C4-2B (cell line): ENCODE results near the gene TAOK2.

Source experiments
- ZFX ChIP-seq: fragments of 450-650 bp; IDR thresholded peaks from 2 replicates; pipeline ENCODE4 v1.6.1; 2017
- TF ChIP-seq, protein P1 (sequence below): fragments of 450-650 bp; conservative IDR thresholded peaks from 2 replicates; pipeline ENCODE4 v1.5.1; 2017; ENCODE audit warnings: mild to moderate bottlenecking

DNA sequence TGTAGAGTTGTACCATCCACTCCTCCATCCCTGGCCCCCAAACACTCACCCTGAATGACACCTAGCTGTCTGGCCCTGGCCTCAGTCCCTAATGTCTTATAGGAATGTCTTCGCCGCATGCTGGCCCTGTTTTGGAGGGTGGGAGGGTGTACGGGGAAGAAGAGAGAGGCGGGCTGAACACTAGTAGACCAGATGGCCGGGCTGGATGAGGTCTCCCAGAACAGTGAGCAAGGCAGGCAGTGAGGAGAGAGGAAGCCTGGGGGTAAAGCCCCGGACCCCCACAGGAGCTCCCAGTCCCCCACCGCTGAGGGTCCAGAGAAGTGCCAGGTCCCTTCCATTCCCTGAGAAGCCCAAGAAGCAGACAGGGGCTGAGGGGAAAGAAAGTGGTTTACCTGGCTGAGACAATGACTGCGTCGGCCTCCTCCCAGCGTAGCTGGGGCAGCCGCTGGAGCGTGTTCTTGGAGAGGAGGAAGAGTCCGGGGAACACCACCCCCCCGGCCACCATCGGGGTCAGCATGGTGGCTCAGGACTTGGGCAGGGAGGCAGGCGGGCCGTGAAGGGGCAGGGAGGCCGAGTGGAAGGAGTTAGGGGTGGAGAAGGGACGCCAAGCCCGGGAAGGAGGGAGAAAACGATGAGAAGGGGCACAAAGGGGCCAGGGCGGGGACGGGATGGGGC lies 56.5 kb downstream of the TAOK2 start:
- TF ChIP-seq, protein P1, sequence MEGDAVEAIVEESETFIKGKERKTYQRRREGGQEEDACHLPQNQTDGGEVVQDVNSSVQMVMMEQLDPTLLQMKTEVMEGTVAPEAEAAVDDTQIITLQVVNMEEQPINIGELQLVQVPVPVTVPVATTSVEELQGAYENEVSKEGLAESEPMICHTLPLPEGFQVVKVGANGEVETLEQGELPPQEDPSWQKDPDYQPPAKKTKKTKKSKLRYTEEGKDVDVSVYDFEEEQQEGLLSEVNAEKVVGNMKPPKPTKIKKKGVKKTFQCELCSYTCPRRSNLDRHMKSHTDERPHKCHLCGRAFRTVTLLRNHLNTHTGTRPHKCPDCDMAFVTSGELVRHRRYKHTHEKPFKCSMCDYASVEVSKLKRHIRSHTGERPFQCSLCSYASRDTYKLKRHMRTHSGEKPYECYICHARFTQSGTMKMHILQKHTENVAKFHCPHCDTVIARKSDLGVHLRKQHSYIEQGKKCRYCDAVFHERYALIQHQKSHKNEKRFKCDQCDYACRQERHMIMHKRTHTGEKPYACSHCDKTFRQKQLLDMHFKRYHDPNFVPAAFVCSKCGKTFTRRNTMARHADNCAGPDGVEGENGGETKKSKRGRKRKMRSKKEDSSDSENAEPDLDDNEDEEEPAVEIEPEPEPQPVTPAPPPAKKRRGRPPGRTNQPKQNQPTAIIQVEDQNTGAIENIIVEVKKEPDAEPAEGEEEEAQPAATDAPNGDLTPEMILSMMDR, result no peak
- TF ChIP-seq ZFX, result no peak
